HepG2 (cell line): ENCODE data around the gene CES3. TPM values are rescaled to one million over a fixed set of nuclear protein-coding genes. Genes with fewer than 3 reads are reported as not detected.

Source experiments
- BRCA1 ChIP-seq: sonication (generic); formaldehyde crosslinking; IDR thresholded peaks from 2 replicates; pipeline ENCODE4 v1.4.0; 2020; ENCODE audit warnings: missing genetic modification reagents
- GMEB1 ChIP-seq: sonication (generic); formaldehyde crosslinking; IDR thresholded peaks from 2 replicates; pipeline ENCODE4 v1.5.1; 2020; ENCODE audit warnings: missing genetic modification reagents, mild to moderate bottlenecking, borderline replicate concordance
- KDM3A ChIP-seq: IDR thresholded peaks from 2 replicates; pipeline ENCODE4 v1.6.1; 2018; ENCODE audit warnings: low read depth, missing compliant biosample characterization
- MTA3 ChIP-seq: sonication (generic); formaldehyde crosslinking; IDR thresholded peaks from 2 replicates; pipeline ENCODE4 v1.4.0; 2020; ENCODE audit warnings: missing genetic modification reagents
- PRDM10 ChIP-seq: sonication (generic); formaldehyde crosslinking; IDR thresholded peaks from 2 replicates; pipeline ENCODE4 v1.4.0; 2020; ENCODE audit warnings: low read depth, missing genetic modification reagents
- TERF1 ChIP-seq: sonication (generic); formaldehyde crosslinking; IDR thresholded peaks from 2 replicates; pipeline ENCODE4 v1.8.0; 2022; ENCODE audit warnings: mild to moderate bottlenecking, missing genetic modification reagents, moderate library complexity
- ZBTB40 ChIP-seq, 2 experiments: fragments of 450-650 bp in 1 of 2; sonication (generic) in 1 of 2; formaldehyde crosslinking in 1 of 2; IDR thresholded peaks; 2 replicates each; pipeline versions ENCODE4 v1.6.1 to v1.8.0; 2016 to 2022; ENCODE audit warnings: antibody characterized with exemption in 1 of 2, mild to moderate bottlenecking in 1 of 2, missing genetic modification reagents in 1 of 2
- ZFY ChIP-seq: sonication (generic); formaldehyde crosslinking; IDR thresholded peaks from 2 replicates; pipeline ENCODE4 v1.4.0; 2020; ENCODE audit warnings: missing genetic modification reagents
- ZNF329 ChIP-seq: sonication (generic); formaldehyde crosslinking; IDR thresholded peaks from 2 replicates; pipeline ENCODE4 v1.9.0; 2021; ENCODE audit warnings: low read depth, mild to moderate bottlenecking, missing genetic modification reagents
- ZNF333 ChIP-seq: sonication (generic); formaldehyde crosslinking; IDR thresholded peaks from 2 replicates; pipeline ENCODE4 v1.4.0; 2020; ENCODE audit warnings: mild to moderate bottlenecking, missing genetic modification reagents, borderline replicate concordance
- ZNF350 ChIP-seq: sonication (generic); formaldehyde crosslinking; IDR thresholded peaks from 2 replicates; pipeline ENCODE4 v1.4.0; 2020; ENCODE audit warnings: mild to moderate bottlenecking, low read depth, missing genetic modification reagents, borderline replicate concordance
- ZNF619 ChIP-seq: sonication (generic); formaldehyde crosslinking; IDR thresholded peaks from 2 replicates; pipeline ENCODE4 v1.4.0; 2020; ENCODE audit warnings: mild to moderate bottlenecking, missing genetic modification reagents
- polyA plus RNA-seq, 8 experiments: library from polyadenylated mRNA; depleted of rRNA in 3 of 8; stranded (reverse) in 7 of 8; unstranded in 1 of 8; fragments of >200 nt; fragmentation: Illumina TruSeq in 4 of 8; extraction: Trizol in 4 of 8; gene quantifications; 2 replicates each; pipeline versions ENCODE4 v1.2.1 to v1.2.3, GENCODE V29; 2011 to 2016; ENCODE audit warnings: low read depth in 4 of 8, missing spikeins in 1 of 8, mixed read lengths in 1 of 8; ENCODE audit not compliant: insufficient read depth in 1 of 8
- total RNA-seq, 5 experiments: library from RNA; depleted of rRNA; stranded (reverse); fragments of >200 nt; fragmentation: Illumina TruSeq; extraction: Trizol; gene quantifications; 2 replicates each; pipeline ENCODE4 v1.2.3, GENCODE V29; 2016; ENCODE audit warnings: low read depth in 1 of 5

CES3 gene
- total and polyA plus RNA-seq, 2 of the 13 experiments (the other 11 are each of a cell fraction or from before 2014, with no cell fraction given) = 6.6 to 17.4 TPM

GRCh38 chr16:66988197-66988788 is 27.2 kb downstream of the CES3 start, which contains the start of gene CES4A (continued):
- TF ChIP-seq ZBTB40 (IDR thresholded peaks at IDR 0.05) = no peak
- peak; percentile 31; the same call in 1 of the 2 replicates for TF ChIP-seq ZBTB40 (CRISPR knock-in tag; IDR thresholded peaks at IDR 0.05)
- TF ChIP-seq BRCA1 (CRISPR knock-in tag) = 0 out of 2 replicates have a peak, but pooled peaks have one; percentile 69
- no peak for TF ChIP-seq KDM3A (CRISPR knock-in tag)
- peak; percentile 53; the same call in 1 of the 2 replicates for TF ChIP-seq ZNF619 (CRISPR knock-in tag)
- 0 out of 2 replicates have a peak, but pooled peaks have one; percentile 19 for TF ChIP-seq GMEB1
- TF ChIP-seq MTA3 = no peak
- TF ChIP-seq ZNF329 (CRISPR knock-in tag) = no peak
- 0 out of 2 replicates have a peak, but pooled peaks have one; percentile 59 for TF ChIP-seq ZNF333 (CRISPR knock-in tag)
- TF ChIP-seq ZFY (CRISPR knock-in tag) = peak; percentile 45; the same call in 1 of the 2 replicates
- TF ChIP-seq TERF1 = no peak
- no peak for TF ChIP-seq PRDM10 (CRISPR knock-in tag)
- peak; percentile 65 for TF ChIP-seq ZNF350
